ENCODE measurements around the gene PLA2G2A.
"Not testable (repeated sequence)": the region's sequence is repeated elsewhere in the genome, so short reads cannot be mapped to it uniquely, and the experiment has no call there.

Gene PLA2G2A

DNA sequence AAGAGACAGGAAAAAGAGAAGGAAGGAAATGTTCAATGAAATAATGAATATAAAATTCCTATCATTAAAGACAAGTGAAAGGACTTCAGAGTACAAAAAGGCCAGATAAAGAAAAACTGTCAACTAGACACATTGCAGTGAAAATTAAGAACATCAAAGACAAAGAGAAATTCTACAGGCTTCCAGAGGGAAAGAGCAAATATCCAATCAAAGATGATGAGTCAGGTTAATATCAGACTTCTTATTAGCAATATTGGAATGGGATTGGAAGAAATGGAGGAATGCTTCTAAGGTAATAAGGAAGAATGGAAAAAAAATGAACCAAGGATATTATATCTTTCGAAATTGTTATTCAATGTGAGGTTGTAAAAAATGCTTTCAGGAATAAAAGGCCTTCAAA, 7.8 kb downstream of the PLA2G2A start:
- no peak for DNase-seq

DNA sequence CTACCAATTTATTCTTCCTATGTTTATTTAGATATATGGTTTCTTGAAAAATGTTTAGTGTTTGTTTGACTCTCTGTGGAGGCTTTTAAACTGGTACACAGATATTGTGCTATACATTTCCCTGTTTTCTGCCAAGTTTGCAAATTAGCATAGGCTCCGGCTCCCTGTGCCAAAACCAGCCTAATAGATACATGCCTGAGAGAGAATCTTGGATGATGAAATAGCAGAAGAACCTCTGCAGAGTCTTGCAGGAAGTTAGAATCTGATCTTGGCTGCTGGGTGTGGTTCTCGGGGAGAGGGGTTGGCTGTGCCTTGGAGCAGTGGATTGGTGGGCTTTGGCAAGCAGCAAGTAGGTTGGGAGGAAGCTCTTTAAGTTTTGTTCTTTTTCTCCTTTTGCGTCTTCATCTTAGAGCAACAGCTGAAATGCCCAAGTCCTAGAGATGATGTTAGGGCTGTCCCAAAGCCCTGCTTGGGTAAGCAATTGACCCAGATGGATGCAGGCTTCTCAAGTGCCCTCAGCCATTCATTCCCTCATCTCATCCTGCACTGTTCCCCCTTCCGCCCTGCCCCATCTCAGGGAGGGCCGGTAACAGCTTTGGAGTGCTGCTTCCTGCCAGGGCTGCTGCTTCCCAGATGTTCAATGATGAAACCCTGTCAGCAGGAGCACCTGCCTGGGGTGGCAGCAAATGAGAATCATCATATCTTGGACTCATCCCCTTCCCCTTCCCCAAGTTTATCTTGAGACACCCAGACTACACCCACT, 9.3 kb downstream of the PLA2G2A start:
- DNase-seq: no peak

- DNase-seq: no peak
Observed at GRCh38 chr1:19967808-19968207, 11.6 kb downstream of the PLA2G2A start.

DNA sequence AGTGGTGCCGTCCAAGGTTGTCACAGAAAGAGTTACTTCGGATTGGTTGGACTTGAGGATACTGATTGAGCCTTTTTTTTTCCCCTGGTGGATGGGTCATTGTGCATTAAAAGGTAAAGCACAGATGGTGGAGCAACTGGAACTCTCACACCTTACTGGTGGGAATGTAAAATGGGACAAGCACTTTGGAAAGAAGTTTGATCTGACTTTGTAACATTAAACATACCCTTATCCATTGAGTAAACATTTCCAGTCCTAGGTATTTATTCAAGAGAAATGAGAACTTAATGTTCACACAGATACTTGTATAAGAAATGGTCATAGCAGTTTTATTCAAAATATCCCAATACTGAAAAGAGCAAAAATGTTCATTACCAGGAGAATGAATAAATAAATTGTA, 14.9 kb downstream of the PLA2G2A start:
- DNase-seq: no peak

GRCh38 chr1:19963636-19964035, 15.8 kb downstream of the PLA2G2A start:
- no peak for DNase-seq

- no peak for DNase-seq
Observed at GRCh38 chr1:19960591-19960990, 18.8 kb downstream of the PLA2G2A start.

GRCh38 chr1:19957779-19958178, 21.6 kb downstream of the PLA2G2A start:
- DNase-seq: no peak

- no peak for DNase-seq
Observed at GRCh38 chr1:19955534-19956170, 23.8 kb downstream of the PLA2G2A start.

DNA sequence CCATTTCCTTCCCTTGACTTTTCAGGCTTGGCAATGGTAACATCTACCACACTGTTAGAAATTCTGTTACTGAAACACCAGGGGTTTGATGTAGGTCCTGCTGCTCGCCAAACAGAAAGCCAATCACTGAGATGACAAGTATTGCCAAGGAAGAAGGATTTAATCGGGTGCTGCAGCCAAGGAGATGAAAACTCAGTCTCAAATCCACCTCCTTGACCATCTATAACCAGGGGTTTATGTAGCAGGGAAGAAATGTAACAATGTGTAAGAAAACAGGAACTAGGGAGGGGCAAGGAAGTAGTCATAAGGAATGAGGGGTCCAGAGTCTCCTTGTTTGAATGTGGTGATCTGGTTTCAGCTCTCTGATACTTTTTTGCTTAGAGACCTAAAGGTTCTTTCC, 25.4 kb downstream of the PLA2G2A start:
- DNase-seq: no peak

DNA sequence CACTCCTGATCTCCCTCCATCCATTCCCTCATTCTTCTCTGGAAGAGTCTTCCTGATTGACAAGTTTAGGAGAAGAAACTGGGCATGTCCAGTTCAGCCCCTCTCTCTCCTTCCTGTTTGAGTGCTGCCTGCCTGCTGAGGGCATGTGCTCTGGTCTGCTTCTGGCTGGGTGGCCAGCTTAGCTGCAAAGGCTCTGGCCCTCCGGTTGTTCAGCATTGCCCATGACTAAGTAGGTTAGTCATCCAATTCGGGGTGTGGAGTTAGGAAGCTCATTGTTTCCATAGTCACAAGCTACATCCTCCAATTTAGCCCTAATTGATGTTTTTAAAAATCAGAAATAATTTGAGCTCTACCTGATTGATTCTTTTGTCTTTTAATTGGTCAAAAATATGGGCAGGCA, 30.4 kb downstream of the PLA2G2A start:
- no peak for DNase-seq

DNA sequence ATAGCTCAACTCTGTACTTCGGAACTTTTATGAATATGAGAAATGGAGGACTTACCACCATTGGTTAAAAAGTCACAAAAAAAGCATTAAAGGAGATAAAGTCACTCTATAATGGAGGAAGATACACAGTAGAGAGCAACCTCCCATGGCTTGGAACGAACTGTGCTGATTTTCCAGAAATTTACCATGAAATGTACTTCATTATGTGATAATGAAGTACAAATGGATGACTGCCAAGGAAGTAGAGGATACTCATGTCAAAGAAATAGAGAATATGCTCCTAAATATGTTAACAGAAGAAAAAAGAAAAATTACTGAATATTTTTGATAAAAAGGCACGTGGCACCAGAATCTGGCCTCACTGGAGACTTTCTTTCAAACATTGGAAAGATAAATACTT, 32.4 kb downstream of the PLA2G2A start:
- DNase-seq: no peak

- no peak for DNase-seq
Observed at GRCh38 chr1:19946331-19946751, 33.1 kb downstream of the PLA2G2A start.

DNA sequence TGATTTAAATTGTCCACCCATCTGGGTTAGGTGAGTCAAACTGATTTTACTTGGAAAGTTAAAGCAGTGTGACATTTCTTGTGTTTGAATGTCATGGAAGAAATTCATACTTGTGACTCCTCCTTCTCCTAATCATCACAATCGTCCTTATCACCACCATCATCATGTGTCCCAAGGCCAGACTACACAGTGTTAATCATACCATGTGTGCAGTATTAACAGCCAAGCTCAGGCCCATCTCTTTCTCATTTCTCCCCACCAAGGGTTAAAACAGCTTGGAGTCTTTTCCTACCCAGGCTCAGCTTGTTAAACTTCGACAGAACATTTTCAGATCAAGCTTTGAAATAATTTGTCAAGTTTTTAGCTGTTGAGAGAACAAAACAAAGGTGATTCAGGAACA, 33.5 kb downstream of the PLA2G2A start:
- DNase-seq: no peak

- DNase-seq: no peak
Observed at GRCh38 chr1:19942657-19943056, 36.8 kb downstream of the PLA2G2A start.

- no peak for DNase-seq
Observed at GRCh38 chr1:19942088-19942487, 37.3 kb downstream of the PLA2G2A start.

DNA sequence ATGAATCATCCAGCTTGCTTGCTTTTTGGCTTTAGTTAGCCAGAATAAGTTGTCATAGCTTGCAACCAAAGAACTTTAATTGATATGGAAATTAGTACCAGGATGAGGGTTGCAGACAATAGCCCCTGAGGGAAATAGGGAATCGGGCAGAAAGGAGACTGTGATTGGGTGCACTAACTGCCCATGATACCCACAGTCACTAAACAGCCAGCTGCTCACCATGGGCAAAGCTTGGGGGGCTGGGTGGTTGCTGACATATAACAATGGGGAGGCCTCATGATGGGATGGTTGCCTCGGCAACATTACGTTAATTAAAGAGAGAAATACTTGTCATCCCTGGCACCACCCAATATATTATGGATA, 38.2 kb downstream of the PLA2G2A start:
- no peak for DNase-seq

DNA sequence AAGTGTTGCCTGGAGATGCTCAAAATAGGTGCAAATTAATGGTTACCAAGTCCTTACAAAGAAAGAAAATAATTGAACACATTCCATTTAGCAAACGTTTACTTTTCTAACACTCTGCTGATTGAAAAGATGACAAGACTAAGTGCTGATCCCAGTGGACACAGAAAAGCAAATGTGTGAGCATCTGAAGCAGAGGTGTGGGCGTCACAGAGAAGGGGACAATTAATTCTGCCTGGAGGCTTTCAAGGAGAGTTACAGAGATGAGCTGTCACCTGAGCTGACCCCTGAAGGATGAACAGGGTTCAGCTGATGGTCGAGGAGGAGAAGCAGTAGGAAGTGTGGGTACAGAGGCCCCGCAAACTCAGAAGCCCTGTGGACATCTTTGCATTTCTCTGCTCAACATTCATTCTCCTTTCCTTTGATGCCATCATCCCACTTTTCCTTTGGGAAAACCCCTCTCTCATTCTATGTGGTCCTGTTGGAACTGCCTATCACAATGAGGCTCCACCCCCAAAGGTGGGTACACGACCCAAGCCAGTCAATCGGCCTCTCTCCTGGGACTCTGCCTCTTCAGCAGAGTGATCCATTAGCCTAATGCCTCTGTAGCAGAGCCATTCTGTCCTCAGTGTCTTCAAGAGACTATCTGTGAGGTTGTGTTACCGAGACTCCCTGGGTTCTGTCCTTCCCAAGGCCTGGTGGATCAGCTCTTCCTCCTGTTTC, 38.8 kb downstream of the PLA2G2A start:
- DNase-seq: no peak

GRCh38 chr1:19938472-19938871, 40.9 kb downstream of the PLA2G2A start:
- no peak for DNase-seq

DNA sequence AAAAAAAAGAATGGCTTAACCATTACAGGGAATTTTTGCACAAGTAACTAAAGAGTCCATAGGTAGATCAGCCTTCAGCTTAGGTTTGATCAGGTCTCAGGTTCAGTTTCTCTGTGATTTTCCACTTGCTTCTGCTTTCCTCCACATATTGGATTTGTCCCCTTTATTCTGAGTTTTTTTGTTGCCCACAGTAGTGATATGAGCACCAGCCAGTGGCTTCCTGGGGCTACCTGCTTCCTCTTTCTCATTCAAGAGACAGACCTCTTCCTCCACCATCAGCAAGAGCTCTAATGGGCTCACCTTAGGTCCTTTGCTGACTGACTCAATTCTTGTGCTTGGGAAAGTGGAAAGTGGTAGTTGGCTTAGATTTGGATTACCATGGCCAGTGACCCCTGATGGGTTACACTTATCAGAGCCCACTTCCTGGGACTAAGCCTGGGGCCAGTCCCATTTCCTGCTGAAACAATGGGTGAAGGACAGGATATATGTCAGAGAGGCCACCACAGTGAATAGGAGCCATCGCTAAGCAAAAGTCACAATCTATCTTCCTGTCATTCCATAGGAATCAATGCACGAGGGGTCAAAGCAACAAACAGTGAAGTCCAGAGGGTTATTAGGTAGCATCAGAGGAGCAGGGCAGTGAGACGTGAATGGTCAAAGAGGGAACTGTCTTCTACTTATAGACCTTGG, 43.2 kb downstream of the PLA2G2A start:
- no peak for DNase-seq

- no peak for DNase-seq
Observed at GRCh38 chr1:19934336-19934735, 45.1 kb downstream of the PLA2G2A start.

DNA sequence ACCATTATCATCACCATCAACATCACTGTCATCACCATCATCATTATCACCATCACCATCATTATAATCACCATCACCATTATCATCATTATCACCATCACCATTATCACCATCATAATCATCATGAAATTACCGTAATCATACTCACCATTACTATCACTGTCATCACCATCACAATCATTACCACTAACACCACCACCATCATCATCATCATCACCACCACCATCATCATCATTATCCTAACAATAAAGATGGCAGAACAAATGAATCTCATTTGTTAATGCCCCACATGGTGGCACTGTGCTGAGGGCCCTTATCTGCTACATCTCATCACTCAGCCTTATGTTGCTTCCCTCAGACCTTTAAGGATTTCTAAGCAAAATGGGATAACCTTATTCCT, 46.6 kb downstream of the PLA2G2A start:
- no peak for DNase-seq

GRCh38 chr1:19927130-19927421, 52.3 kb downstream of the PLA2G2A start:
- not testable (repeated sequence) for DNase-seq

DNA sequence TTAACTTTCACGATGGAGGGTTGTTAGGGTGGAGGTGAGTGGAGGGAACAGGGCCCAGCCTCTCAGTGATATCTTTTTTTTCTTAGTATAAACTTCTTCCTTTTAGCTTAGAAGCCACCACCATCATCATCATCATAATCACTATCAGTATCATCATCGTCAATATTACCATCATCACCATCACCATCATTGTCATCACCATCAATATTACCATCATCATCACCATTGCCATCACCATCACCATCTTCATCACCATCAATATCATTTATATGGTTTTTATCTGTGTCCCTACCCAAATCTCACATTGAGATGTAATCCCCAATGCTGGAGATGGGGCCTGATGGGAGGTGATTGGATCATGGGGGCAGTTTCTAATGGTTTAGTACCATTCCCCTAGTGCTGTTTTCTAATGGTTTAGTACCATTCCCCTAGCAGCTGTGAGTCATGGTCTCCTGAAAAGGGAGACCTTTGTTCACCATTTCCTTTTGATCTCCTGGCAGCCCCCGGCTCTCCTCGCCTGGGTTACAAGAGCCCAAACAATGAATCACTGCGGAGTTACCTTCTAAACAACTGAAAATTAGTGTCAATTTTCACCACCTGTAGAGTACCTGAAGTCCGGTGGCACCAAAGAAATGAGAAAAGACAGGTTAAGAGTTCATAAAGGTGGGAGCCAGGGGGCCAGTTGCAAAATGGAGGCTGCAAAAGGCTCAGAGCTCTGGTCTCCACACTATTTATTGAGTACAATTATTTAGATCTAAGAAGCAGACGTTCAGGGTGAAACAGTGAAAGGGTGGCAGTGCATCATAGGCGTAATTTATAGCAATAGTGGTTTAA, 52.9 kb downstream of the PLA2G2A start:
- no peak for DNase-seq

All from activated T-cell treated with anti-CD3 and anti-CD28 coated beads, Interleukin-2, amount 50 U/mL, for 48 hours (primary cell).